GM18508 (cell line): Measurements from ENCODE around the gene GALNT10.

Source experiments
- ATAC-seq: cut with Tn5 transposase; IDR thresholded peaks from one replicate; pipeline ENCODE4 v1.9.1; 2021; ENCODE audit warnings: moderate number of reproducible peaks; ENCODE audit not compliant: insufficient read depth, unreplicated experiment

The GALNT10 gene

DNA sequence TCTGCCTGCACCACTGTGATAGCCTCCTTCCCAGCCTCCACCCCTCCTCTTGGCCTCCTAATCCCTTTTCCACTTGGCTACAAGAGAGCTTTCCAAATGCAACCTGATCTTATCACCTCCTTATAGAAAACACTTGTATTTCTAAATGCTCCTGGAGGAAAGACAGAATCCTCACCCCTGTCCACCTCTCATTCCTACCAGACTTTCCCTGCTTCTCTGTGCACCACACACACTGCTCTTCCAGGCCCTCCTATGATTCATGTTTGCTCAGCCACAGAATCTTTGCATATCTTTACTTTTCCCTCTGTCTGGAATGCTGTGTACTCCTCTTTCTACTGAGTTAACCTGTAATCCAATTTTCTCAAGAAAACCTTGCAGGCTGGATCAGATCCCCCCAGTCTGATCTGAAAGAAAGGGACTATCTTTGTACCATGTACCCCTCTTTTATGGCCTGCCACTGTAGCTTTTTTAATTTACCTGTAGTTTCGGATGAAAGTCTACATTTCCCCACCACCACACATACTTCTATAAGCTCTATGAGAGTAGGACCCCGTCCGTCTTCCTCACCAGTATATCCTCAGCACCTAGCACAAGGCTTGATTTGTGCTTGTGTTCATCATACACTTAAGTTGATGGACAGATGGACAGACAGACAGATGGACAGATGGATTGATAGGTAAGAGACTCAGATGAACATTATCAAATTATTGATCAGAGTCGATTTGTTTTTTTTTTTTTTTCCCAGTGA, 95.3 kb downstream of the GALNT10 start:
- ATAC-seq, result no peak

DNA sequence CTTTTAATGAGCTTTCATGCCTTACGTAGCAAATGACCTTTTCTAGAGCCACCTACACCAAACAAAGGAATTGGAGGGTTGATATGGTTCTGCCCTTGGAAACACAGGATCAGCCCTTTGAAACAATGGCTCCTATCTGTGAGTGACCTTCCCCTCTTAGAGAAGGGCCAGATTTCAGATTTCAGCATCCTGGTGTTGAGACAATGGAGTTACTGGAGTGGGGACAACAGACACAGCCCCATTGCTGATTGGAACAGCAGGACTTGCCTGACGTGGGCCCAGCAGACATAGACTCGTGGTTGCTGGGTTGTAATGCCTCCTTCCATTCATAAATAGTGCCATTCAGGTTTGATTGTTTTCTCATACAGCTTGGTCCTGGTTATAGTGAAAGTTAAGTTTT, 96.0 kb downstream of the GALNT10 start:
- no peak for ATAC-seq

DNA sequence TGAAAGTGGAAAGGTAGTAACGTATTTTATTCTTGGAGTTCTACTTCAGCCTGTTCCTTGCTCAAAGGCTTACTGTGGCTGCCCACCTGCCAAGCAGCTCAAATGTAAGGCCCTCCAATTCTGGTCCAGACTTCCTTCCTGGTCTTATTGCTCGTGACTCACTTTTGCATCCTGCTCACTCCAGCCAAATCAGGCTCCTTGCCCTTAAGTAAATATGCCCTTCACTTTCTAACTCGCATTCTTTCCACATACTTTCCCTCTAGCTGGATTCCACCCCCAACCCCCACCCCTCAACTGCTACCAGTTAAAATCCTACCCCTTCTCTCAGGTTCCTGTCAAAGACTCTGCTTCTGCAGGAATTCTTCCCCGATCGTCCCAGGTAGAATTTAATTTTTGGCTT, 96.6 kb downstream of the GALNT10 start:
- ATAC-seq, result no peak

DNA sequence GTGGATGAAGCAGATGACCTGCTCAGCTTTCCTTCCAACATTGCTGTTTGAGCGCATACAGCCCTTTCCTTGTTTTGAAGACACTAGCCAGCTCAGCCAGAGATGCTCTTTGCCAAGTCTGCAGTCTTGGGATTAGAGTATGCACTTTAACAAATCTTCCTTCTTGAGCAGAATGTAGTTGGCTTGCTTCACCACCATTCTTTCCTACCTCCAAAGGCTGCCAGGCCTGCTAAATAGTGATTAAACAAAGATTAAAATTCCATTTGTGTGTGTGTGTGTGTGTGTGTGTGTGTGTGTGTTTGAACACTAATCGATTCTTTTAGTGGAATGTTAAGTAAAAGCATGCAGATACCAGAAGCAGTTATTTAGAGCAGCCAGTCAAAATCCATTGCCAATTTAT, 97.6 kb downstream of the GALNT10 start:
- no peak for ATAC-seq

DNA sequence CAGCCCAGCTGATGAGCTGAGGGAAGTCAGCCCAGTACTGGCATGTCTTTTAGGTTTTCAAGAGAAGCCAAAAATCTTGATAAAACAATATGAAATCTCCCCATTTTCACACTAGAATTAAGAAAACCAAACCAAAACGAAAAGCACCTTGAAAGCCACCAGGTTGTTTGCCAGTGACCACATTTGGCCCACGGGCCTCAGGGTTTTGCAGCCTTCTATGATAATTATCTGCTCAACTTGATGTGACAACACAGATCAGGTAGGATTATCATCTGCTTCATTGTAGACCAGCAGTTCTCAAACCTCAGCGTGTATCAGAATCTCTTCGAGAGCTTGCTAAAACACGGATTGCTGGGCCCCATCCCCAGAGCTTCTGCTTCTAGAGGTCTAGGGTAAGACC, 101.4 kb downstream of the GALNT10 start:
- ATAC-seq, result no peak

DNA sequence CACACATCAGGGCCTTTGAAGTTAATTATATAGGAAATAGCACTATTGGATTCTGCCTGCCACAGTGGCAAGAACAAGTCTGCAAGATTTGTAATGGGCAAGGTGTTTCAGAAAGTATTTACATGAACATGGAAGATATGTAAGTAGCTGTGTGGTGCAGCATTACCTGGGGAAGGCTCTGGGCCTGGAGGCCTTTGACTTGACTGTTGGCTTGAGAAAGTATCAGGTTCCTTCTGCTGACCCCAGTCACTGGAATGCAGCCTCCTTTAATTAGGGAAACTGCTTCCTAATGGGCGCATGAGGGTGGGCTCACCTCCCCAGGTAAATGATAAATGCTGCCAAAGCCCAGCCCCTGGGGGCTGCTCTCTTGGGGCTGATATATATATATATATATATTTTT, 102.7 kb downstream of the GALNT10 start:
- ATAC-seq, result no peak

DNA sequence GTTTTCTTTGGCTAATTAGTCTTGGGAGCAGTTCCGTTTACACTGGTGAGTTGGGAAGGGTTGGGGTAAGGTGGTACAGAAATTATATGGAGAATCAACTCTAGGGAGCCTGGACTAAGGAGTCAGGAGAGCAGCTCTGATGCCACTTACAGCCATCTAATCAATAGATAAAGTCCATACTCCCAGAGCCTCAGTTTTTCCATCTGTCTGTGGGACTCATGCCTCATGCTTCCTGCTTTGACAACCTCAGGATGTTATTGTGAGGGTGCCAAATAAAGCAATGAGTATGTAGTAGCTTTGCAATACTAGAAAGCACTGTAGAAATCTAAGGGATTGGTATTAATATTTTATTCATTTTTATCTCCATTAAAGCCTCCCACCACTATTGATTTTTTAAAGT, 105.0 kb downstream of the GALNT10 start:
- ATAC-seq, result no peak

DNA sequence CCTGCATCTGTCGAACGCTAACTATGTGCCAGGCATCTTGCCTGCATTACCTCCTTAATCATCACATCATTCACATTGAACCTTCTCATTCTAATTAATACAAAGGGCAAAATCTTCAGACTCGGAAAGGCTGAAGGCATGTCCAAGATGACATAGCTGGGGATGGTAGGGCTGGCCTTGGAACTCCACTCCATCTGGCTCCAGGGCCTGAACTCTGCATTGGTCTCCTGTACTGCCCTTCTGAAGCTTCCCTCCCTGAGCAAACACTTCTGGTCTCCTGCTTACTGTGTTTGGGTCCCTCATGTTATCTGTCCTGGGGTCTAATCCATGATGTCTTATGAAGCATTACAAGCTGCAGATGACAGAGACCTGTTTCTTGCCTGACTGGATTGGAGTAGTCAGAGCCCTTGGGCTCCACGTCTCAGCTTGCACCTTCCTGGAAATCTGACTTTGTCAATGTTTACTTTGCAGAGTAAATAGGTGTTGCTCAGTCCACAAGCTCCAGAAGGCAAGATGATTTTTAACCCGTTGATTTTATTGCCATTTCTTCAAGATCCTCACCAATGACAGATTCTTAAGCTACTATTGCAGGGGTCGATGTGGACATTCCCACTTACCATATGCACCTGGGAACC, 106.1 kb downstream of the GALNT10 start:
- ATAC-seq, result no peak

DNA sequence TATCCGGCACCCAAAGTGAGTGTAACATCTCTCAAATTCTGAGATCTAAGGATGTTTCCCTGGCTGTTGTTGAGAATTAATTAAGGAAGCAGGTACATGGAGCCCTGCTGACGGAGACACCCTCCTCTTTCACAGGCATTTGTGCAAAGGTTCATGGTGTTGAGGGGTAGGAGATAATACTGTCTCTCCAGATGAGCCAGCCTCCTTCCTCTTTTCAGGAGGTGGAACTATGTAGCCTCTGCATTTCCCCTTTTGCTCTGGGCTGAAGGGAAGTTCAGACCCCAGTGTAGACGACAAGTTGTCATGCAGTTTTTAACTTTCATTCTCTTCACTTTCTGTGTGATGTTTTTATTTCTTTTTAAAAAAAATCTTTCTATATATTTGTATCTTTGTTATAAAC, 107.5 kb downstream of the GALNT10 start:
- no peak for ATAC-seq

DNA sequence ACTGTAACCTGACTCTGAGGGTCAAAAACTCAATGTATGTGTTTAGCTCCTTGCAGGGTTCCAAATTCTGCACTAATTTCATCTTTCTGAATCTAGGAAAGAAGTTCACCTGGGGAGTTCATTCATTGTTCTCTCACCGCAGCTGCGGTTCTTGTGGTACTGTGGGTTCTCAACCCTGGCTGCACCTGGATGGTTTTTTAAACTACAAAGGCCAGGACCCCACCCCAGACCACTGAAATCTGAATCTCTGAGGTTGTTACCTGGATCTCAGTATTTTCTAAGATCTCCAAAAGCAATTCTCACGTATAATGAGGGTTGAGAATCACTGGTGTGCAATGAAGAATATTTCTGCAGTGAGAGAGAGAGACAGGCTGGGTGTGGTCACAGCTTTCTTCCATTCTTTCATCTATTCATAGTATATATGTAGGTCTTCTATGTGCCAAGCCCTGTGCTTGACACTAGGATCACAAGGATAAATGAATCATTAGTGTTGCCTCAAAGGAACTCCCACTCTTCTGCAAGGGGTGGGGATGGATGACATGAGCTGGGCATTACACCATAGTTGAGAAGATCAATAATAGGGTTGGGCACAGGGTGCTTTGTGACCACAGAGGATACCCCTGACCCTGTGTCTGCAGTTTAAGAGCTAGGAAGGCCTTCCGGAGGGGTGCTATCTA, 109.8 kb downstream of the GALNT10 start:
- ATAC-seq, result no peak

DNA sequence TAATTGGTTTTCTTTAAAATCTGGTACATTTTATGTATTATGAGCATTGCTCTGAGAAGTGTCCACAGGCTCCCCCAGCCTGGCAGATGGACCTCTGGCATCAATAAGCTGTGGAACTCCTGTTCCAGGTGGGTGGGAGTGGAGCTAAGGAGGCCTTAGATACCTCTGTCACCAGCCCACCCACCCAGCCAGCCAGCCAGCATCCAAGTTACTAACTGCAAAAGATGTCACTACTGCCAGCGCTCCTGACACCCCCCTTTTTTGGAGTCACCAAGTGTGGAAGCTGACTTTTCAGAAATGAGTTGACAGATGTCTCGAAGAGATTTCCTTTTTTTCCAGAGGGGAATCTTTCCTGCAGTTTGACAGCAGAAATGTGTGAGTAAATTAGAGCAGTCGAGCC, 111.2 kb downstream of the GALNT10 start:
- ATAC-seq, result no peak

DNA sequence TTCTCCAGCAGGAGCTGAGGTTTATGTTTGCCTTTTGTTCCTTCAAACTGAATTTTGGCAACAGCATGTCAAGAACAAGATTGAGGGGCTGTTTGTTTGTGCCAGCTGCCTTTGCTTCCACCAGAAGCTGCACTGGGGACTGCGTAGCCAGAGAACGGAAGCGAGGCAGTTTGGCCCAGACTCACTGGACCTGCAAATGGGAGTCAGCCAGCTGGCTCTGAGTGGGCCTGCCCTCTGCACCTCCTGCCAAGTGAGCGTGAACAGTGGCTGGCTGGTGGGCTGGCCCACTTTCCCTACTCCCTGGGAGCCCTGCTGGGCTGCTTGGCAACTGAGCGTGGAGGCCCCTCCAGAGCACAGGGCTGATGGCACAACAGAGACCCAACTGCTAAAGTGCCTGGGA, 111.6 kb downstream of the GALNT10 start:
- ATAC-seq, result no peak

DNA sequence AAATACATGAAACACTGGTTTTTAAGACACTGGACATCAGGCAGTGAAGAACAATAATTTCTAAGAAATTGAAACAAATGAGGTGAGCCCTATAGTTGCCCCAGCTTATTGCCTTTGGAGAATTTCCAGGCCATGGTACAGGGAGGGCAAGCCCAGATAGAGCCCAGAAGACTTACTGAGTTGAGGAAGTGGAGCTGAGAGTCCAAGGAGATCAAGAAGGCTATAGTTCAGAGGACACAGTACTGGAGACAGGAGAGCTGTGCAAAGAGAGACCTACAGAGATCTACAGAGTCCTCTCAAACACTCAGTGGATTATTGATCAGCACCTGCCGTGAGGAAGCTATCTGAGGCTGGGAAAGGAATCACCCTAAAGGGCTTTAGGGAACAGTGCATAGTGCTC, 112.6 kb downstream of the GALNT10 start:
- no peak for ATAC-seq

DNA sequence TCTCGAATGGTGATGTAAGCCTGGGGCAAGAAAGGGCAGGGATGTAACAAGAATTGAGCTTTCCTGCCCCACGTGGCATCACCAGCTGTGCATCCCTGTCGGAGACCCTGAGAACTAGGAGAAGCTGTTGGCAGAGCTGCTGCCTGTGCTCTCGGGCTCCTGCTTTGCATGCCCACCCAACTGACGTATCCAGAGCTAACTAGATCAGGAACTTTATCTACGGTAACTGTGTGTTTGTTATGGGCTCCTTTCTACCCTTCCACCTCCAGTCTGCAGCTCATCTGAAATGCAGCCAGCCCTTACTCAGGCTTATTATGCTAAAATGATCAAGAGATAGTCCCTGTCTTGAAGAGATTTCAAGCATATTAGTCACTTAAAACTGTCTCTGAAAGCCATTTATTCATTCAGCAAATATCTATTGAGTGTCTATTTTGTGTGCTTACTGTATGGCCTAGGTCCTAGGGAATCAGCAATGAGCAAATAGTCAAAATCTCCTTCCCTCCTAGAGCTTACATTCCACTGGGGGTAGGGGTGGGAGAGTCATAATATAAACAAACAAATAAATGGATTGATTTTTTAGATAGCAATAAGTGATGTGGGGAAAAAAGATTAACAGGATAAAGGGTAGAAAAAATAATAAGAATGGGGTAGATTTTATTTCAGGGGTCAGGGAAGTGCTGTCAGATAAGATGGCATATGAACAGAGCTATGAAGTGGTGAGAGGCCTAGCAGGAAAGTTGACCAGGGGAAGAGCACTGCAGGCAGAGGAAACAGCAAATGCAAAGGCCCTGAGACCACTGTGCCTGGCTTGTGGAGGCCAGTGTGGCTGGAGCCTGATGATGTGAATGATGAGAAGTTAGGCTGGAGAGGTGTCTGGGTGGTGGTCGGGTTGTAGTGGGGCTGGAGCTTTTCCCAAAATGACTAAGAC, 118.2 kb downstream of the GALNT10 start:
- no peak for ATAC-seq

DNA sequence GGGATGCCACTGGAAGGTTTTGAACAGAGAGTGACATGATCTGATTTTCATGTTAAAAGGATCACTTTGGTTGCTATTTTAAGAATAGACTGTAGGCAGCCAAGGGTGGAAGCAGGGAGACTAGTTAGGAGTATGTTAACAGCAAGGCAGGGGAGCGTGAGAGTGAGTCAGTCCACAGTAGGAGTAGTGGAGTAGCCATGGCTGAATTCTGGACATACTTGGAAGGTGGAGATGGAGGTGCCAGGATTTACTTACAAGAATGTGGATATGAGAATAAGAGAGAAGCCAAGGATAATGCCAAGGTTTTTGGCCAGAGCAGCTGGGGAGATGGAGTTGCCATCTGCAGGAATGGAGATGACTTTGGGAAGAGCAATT, 118.8 kb downstream of the GALNT10 start:
- no peak for ATAC-seq

DNA sequence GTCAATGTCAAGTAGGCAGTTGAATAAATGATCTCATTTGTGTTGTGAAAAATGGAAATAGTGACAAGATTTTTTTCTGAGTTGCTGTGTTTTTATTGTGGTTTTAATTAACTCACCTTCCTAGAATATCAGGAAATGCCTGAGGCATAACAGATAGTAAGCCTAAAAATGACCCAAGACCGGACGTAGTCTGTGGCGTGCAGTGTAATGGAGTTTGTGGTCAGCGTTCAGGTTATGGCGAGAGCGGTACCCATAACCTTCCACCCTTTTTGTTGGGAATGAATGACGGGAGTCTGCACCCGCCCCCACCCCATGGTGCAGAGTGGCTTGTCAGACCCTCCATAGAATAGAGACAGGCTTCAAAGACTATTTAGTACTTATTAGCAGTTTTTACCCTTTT, 119.3 kb downstream of the GALNT10 start:
- no peak for ATAC-seq

DNA sequence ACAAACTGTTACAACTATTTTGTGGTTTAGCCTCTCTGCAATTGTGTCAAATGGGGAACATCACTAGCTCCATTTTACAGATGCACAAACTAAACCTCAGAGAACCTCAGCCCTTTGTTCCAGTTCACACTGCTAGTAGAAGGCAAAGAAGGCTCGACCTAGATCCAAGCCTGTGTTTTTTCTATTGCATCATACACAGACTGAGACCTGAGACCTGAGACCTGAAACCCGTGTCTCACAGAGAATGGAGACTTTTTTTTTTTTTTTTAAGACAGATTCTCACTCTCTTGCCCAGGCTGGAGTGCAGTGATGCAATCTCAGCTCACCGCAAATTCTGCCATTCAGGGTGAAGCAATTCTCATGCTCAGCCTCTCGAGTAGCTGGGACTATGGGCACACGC, 120.8 kb downstream of the GALNT10 start:
- no peak for ATAC-seq

DNA sequence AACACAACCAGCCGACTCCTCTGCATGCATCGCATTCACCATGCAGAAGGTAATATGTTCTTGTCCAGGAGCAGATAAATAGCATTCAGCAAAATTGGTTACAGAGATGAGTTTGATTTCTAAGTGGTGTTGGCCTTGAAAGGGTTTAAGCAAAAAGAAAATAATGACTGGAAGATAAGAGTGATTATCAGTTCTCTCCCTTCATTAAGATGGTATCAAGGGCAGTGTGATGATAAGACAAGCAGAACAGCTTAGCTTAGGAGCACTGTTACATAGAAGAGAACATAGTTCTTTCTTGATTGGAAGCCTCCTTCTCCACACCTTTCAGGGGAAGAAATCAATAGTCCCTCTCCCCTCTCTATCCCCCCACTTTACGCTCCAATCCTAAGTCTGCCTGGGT, 121.5 kb downstream of the GALNT10 start:
- ATAC-seq, result no peak

DNA sequence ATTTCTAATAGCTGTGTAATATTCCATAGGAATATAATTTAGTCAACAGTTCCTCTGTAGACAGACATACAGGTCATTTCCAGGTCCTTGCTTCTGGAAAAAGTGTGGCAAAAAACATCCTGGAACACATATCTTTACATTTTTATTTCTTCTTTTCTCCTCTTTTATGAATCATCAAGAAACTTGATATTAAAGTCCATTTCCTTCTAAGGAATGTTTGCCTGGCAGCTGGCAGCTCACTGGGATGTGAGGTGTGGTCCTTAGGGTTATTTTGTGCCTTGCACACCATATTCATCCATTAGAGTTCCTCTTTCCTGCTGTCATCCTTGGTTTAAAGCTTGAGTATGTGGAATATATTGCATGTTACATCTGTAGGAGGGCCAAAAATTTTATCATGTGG, 122.0 kb downstream of the GALNT10 start:
- no peak for ATAC-seq

DNA sequence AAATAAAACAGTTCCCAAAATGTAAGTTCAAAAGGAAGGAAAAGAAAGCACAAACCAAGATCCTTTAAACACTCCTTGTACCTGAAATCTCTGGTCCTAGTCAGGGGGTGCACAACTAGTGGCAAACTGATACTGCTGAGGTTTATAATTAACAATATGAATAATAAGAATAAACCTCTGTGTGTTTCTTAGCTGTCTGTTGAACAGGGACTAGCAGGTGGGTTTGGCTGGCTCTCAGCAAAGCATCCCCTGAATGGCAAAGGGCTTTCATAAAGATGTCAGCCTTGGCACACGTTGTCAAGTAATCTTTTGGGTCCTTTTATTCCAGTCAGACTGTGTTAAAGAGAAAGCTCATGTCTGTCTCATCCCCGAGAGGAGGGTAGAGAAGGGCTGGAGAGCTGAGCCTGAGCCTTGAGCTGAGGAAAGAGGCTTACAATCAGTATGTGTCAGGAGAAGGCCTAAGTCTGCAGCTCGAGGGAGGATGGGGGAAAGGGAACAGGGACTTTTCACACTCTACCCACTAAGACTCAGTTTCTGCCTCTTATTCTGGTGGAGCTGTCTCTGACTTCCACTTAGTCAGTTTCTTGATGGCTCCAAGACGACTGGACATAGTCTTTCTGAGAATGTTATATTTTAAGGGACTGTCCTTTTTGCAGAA, 123.0 kb downstream of the GALNT10 start:
- ATAC-seq, result no peak
